Measurements from ENCODE around the gene HUNK.

HUNK gene

DNA sequence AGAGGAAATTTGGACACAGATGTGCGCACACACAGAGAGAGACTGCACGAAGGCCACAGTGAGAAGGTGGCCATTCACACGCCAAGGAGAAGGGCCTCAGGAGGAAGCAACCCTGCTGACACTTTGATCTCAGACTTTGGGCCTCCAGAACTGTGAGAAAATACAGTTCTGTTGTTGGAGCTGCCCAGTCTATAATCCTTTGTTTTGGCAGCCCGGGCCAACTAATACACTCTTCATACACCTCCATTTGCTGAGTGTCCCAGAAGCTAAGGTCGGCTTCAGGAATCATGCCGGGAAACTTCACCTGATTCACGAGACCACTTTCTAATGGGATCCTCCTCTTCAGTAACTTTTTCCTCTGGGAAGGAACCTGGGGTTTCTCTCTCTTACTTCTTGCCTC is 23.2 kb downstream of the HUNK start:
- DNase-seq (ENCODE audit: low spot score): no peak

DNA sequence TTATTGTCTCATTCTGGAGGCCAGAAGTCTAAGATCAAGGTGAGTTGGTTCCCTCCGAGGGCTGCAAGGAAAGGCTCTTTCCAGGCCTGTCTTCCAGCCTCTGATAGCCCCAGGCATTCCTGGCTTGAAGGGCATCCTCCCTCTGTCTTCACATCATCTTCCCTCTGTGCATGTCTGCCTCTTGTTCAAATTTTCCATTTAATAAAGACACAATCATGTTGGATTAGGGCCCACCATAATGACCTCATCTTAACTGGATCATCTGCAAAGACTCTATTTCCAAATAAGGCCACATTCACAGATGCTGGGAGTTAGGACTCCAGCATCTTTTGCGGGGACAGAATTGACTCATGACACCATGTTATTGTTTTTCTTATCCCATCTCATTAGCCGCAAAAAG is 24.5 kb downstream of the HUNK start:
- DNase-seq (ENCODE audit: low spot score): no peak

DNA sequence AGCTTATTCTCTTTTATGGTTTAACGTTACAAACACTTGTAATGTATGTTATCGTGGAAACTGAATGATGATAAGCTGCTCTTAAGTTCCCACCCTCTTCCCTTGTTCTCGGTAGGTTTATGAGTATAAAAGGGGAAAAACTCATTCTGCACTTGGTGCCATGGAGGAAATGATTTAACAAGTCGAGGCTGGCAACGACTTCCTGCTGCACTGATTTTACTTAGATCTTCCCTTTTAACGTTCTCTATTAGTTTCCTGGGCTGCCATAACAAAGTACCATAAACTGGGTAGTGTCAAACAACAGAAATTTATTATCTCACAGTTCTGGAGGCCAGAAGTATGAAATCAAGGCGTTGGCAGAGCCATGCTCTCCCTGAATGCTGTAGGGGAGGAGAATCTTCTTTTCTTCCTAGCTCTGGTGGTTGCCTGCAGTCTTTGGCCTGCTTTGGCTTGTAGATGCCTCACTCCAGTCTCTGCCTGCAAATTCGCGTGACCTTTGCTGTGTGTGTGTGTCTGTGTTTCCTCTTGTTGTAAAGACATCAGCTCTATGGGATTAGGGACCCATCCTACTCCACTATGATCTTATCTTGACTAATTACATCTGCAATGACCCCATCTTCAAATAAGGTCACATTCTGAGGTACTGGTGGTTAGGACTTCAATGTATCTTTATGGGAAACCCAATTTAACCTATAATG is 26.3 kb downstream of the HUNK start:
- DNase-seq (ENCODE audit: low spot score): no peak

DNA sequence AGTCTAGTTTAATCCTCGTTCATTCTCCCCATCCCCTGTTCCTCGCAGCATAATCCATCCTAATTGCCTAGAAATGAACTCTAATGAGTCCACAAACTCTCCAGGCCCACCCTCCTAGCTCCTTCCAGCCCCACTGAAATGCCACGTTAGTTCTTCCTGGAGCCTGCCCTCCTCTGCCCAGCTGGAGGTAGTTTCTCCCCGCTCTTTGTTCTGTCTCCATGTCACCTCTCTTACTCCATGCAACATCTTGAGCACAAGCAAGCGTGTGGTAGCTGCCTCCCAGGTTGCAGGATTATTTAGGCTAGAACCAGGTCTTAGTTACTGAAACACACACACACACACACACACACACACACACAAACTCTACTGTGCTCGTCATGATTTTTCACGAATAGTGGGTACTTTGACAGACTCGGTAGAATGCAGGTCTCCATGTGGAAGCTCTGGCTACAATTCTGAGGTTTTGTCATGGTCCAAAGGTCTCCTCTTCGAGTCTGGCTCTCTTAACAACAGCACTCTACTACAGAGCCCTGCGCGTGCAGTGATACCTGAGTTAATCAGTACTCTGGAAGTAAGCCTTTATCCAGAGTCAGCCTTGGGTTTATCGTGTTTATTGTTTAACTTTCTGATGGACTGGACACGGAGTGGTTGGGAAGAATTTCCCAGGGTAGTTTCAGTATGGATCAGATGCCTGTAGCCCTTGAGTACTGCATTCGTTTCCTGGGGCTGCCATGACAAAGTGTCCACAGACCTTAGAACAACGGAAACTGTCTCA is 27.5 kb downstream of the HUNK start:
- peak; percentile 39 for DNase-seq (ENCODE audit: low spot score)

DNA sequence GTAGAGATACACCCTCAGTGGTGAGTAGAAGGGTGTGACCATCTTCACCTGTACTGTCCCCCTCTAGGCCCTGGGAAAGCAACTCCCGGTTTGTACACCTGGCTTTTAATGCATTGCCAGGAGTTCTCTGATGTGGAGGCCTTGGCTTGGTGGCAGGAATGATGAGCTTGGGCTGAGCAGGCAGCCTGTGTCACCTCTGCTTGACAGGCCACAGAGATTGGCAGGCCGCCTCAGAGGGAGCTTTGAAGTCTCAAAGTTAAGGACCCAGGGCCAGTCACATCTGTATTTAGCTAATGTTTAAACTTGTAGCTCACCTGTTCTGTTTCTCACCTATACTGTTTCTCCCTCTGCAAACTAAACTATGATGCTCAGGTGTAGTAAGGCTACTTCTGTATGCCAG is 28.5 kb downstream of the HUNK start:
- no peak for DNase-seq (ENCODE audit: low spot score)

DNA sequence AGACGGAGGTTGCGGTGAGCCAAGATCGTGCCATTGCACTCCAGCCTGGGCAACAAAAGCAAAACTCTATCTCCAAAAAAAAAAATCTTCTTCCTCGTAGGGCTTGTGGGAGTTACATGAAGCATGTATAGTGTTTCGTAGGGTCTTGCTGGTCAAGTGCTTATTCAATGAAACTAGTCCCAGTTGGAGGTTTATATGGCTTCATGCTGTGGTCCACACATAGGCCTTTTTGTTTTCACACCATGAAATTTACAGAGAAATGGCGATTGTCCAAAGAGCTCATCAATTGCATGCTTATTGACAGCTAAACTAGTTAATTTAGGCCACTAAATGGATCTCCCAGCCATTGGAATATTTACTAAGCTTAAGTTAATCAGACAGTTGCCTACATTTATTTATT is 29.6 kb downstream of the HUNK start:
- DNase-seq (ENCODE audit: low spot score): no peak

DNA sequence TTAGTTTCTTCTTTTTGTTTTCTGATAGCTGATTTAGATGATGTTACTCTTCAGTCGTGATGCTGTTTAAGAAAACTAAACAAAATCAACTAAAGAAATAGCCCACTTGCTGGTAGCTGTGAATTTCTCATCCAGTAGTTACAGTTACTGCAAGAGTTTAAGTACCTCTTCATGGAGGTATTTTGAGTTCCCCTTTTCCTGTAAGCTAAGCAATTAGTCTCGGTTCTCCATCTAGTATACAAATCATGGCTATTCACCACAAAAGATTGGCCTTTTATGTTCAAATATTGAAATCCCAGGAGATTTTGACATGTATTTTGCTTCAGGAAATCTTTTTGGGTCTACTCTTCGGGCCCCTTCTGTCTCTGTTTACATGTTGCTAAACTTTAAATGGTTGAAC is 31.1 kb downstream of the HUNK start:
- no peak for DNase-seq (ENCODE audit: low spot score)

DNA sequence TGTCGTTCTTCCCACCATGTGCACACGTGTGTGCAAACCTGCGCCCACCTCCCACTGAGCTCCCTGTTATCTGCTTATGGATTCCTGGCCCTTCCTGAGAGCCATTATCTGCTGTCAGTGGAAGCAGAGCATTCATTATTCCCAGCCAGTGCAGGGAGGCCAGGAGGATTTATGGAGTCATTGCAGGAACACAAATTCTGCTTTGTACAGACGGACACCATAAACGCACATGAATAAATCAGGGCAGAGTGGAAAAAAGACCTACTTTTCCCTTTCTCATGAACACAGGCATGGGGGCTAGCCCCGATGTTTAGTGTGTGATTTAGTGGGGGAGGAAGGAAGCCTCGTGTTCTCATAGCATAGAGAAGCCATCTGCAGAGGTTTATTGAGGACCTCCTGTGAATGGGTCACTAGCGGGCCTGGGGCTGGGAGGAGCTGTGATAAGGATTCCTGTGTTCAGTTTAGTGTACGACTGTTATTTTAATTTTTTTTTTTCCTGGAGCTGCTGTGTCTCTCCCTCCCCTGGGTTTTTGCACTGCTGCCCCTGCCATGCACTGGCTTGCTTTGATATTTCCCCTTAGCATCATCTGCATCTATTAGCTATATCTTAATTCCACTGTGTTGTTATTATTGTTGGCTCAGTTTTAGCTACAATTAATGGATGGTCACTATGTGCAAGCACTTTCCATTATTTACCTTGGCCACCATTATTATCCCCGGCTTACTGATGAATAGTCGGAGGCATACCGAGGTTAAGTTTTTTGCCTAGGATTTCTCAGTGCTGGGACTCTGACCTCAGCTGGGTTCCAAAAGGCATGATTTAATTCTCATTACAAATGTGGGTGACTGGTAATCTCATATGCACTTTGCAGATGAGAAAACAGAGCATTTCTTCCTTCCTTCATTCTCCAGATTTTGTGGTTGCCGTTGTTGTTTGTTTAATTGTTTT is 33.0 kb downstream of the HUNK start:
- DNase-seq (ENCODE audit: low spot score): no peak

DNA sequence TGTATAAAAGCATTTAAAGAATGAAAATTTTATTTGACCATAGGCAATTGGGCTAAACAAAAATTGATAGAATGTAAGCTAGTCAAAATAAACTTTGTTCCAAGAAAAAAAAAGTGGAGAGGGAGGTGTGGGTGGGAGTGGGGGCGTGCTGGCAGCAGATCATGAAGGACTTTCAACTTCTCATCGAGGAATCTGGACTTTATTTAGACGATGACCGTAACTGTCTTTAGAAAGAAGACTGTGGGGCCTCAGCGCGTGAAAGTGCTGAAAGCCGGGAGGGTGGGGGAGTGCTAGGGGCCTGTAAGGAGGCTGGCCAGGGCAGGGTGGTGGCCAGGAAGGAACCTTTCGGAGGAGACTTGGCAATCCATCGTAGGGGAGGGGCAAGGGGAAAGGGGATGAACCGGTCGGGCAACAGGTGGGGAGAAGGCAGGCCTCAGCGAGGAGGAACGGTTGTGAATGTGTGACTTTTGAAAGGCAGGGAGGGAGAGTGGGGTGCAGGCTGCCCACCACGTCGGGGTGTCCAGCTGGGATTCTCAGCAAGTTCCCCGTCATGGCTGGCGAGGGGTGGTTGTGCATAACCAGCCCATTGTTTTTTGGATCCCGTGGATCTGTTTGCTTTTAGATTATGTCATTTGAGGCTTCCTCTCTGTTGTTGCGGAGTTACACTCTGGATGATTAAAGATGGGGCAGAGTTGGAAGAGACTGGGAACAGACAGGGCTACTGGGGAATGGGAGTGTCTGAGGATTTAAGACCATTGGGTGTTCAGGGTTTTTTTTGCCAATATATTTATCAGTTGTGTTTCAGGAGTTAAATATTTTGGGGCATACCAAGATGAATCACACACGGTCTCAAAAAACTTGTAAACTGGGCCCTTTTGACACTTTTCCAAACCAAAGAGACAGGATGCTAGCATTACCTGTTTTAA is 35.5 kb downstream of the HUNK start:
- no peak for DNase-seq (ENCODE audit: low spot score)

DNA sequence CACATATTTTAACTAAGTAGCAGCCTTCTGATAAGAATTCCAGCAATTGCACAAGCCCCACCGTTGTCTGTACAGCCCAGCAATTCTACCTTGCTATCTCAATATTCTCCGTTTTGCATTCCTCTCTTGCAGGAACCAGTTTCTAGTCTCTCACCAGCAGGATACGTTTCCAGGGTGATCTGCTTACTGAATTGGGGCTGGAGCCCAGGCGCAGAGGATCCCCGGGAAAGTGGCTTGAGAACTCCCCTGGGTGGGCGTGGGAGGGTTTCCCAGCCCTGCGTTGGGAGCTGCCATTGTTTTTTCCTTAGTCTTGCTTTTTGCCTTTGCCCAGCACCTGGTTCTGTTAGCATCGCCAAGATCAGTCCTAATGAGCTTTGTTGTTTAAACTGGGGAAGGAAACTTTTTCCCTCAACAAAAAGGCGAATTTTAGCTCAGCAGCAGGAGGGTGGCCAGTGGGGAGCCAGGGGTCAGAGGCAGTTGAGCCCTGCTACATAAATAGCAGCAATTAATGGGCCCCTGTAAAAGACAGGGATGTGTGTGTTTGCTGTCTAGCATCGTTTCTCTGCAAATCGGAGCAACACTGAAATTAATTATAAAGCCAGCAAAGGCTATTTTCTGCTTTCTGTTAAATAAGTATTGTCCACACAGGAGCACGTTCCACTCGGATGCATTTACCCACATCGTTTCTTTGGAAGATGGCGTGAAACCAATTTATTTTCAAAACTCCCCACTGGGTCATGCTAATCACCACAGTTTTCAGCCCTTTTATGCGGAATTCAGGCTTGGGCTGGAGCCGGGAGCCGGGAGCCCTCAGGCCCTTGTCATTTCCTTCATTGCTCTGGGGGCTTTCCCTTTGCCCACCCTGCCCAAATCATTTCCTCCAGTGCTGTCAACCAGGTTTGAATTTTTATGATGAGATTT is 36.6 kb downstream of the HUNK start:
- no peak for DNase-seq (ENCODE audit: low spot score)

DNA sequence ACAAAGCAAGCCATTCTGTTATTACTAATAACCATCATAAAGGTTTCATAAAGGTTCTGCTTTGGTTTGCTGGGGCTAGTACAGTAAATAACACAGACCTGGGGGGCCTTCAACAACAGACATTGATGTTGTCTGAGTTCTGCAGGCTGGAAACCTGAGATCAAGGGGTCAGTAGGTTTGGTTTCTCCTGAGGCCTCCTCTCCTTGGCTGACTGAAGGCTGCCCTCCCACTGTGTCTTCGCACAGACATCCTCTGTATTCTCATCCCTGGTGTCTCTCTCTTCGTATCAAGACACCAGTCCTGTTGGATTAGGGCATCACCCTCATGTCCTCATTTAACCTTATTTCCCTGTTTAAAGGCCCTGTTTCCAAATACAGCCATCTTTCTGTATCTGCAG is 37.3 kb downstream of the HUNK start:
- DNase-seq (ENCODE audit: low spot score): no peak

DNA sequence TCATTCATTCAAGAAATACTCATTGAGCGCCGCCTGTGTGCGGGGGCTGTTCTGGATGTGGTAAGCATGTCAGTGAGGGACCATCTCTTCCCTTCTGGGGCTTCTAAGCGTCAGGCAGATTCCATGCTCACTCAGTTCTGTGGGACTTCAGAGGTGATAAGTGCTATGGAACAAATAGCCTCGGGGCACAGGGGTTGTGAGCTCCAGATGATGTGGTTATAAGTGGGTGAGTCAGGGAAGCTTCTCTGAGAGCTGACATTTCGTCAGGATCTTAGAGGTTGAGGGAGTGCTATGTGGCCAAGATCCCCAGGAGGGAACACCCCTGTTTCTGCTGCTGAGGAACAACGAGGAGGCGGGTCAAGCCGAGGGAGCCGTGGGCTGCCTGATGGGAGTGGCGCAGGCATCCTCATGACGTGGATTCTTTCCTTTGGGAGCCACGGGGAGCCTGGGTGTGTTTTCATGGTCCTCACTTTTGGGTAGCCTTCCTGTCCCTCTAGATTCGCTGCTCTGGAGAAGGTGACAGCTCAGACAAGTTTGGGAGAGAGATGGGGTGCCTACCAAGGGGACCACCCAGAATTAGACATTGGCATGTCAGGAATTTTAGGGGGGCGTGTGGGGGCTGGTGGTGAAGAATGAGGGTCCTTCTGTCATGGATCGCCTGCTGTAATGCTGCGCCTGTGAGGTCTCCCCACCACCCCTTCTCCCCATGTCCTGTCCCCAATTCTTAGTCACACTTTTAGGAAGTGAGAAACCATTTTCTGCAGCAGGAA is 38.5 kb downstream of the HUNK start:
- DNase-seq (ENCODE audit: low spot score): no peak

DNA sequence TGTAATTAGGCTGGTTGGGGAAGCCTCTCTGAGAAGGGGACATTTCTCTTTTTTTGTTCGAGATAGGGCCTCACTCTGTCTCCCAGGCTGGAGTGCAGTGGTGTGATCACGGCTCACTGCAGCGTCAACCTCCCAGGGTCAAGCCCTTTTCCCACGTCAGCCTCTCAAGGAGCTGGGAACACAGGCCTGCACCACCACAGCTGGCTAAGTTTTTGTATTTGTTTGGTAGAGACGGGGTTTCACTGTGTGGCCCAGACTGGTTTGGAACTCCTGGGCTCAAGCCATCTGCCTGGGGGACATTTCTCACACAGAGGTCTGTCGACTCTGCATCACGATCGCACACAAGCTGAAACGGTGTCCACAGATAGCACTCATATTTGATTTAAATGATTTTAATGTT is 39.7 kb downstream of the HUNK start:
- no peak for DNase-seq (ENCODE audit: low spot score)

DNA sequence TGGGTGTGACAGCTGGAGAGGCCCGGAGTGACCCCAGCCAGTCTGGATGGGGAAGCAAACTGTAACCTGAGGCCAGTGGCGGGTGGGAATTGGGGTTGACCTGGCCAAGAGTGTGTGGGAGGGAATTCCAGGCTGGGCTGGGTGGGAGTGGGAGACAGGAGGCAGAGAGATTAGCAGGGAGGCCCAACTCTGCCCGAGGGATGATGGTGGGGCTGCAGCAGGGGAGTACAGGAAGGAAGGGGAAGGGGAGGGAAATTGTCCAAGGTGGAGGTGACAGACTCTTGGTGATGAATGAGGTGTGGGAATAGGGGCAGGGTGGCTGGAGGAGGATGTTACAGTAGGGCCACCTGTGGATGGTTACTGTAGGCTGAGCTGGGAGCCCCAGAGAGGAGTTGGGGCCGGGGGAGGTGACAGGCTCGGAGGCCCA is 40.4 kb downstream of the HUNK start:
- DNase-seq (ENCODE audit: low spot score): no peak

DNA sequence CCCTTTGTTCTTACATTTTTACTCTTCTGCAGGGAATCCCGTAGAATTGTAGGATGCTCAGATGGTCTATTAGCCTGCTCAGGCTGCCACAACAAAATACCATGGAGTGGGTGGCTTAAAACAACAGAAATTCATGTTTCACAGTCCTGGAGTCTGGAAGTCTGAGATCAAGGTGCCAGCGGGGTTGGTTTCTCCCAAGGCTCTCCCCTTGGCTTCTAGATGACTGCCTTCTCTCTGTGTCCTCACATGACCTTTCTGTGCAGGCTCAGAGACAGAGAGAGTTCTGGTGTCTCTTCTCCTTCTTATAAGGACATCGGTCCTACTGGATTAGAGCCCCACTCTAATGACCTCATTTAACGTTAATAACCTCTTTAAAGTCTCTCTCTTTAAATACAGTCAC is 41.7 kb downstream of the HUNK start:
- DNase-seq (ENCODE audit: low spot score): no peak

DNA sequence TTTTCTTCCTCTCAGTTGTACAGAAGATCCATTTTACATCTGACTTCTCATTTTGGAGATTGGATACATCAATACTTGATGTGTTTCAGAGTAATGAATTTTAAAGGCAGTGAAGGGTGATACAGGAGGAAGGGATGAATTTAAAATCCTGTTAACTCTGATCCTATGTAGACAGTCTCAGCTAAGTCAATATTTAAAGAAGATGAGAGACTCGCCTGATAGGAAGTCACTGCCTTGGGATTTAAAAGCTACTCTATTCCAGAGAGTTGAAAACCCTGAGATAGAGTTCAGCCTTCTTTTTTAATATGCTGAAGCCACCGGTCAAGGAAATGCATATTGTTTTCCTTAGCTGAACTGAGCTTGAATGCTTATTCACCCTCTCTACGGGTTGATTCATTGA is 42.7 kb downstream of the HUNK start:
- DNase-seq (ENCODE audit: low spot score): no peak

DNA sequence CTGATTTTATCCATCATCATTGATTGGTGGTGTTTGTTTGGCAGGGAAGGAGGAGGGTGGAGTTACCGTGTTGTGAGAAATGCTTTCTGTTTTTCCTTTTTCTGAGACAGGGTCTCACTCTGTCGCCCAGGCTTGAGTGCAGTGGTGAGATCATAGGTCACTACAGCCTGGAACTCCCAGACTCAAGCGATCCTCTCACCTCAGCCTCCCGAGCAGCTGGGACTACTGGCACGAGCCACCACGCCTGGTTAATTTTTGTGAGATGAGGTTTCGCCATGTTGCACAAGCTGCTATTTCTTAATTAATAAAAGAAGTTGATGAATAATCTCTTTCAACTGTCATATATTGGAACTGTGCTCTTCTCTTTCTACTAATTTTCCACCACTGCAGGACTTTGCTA is 44.3 kb downstream of the HUNK start:
- DNase-seq (ENCODE audit: low spot score): no peak

DNA sequence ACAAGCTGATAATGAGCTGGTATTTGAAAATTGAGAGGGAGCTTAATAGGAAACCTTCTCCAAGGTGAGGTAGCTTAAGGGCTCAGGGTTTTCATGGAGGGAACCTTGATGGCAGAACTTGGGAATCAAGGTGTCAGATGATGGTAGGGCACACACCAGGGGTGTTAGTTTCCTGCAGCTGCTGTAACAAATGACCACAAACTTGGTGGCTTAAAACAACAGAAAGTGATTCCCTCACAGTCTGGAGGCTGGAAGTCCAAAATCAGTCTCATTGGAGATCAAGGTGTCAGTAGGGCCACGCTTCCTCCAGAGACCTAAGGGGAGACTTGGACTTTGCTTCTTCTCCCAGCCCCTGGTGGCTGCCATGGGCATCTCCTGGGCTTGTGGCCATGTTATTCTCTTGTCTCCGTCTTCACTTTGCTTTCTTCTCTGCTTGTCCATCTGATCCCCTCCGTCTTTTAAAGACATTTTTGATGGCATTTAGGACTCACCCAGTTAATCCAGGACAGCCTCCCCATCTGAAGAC is 45.5 kb downstream of the HUNK start:
- no peak for DNase-seq (ENCODE audit: low spot score)

DNA sequence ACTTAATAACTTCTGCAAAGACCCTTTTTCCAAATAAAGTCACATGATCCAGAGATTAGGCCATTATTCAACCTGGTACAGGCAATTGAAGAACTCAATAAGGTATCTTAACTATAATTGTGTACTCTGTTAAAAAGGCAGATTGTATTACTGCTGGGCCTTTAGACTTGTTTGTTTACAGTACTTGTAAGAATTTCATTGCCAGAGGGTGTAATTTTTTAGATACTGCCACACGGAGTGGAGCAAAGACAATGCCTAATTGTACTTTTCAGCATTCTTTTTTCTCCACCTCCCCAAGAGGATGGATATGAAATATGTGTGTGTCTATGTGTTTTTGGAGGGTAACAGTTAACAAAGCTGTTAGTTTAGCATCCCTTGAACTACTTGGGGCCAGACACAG is 47.5 kb downstream of the HUNK start:
- no peak for DNase-seq (ENCODE audit: low spot score)

DNA sequence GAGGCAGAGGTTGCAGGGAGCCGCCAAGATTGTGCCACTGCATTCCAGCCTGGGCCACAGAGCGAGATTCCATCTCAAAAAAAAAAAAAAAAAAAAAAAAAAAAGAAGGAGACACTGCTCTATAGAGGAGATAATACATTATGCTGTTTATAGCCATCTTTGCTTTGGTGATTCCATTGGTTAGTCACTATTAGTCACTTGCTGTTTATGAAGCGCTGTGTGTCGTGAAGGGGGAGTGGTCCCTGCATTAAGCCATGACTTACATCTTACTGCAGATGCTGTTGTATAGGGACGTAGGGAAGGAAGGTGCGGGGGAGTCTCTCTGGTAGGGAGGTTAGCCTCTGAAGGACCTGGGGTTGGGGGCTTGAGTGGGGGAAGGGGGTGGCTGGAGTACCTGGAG is 48.3 kb downstream of the HUNK start:
- no peak for DNase-seq (ENCODE audit: low spot score)
